HL-60 (cell line): ENCODE data around the gene EPS8L1.

ENCODE experiments used
- DNase-seq, 2 experiments: peaks; one replicate each; pipeline ENCODE4 v3.0.0-alpha.2; 2010 to 2020; ENCODE audit warnings: low read depth in 1 of 2, low spot score in 1 of 2
- H3K27ac ChIP-seq: fragments of 250-450 bp; sonication (Bioruptor Pico); replicated peaks from 2 replicates; pipeline ENCODE4 v1.5.1; 2020; ENCODE audit warnings: mild to moderate bottlenecking, moderate library complexity
- H3K27me3 ChIP-seq: fragments of 250-450 bp; sonication (Bioruptor Pico); 2 replicates; pipeline ENCODE4 v1.5.1; 2021; ENCODE audit warnings: mild to moderate bottlenecking, moderate library complexity; ENCODE audit not compliant: insufficient read depth, poor library complexity, severe bottlenecking
- H3K4me3 ChIP-seq: replicated peaks from 2 replicates; pipeline ENCODE4 v1.5.1; 2011; ENCODE audit warnings: mild to moderate bottlenecking, control low read depth, low read length; ENCODE audit not compliant: insufficient read depth
- GABPA ChIP-seq: IDR thresholded peaks from 2 replicates; pipeline ENCODE4 v1.6.1; 2012; ENCODE audit warnings: low read depth
- POLR2AphosphoS5 ChIP-seq: IDR thresholded peaks from 2 replicates; pipeline ENCODE4 v1.6.1; 2012; ENCODE audit warnings: low read depth
- SPI1 ChIP-seq: IDR thresholded peaks from 2 replicates; pipeline ENCODE4 v1.6.1; 2012; ENCODE audit warnings: low read depth, mild to moderate bottlenecking, borderline replicate concordance
- TF ChIP-seq, protein P1 (sequence below): IDR thresholded peaks from 2 replicates; pipeline ENCODE4 v1.6.1; 2012; ENCODE audit warnings: low read depth; ENCODE audit not compliant: insufficient replicate concordance
- TF ChIP-seq, protein P2 (sequence below): IDR thresholded peaks from one replicate; pipeline ENCODE4 v1.5.1; 2011; ENCODE audit warnings: low read length, control low read depth, inconsistent platforms; ENCODE audit not compliant: insufficient read depth

EPS8L1 gene

DNA sequence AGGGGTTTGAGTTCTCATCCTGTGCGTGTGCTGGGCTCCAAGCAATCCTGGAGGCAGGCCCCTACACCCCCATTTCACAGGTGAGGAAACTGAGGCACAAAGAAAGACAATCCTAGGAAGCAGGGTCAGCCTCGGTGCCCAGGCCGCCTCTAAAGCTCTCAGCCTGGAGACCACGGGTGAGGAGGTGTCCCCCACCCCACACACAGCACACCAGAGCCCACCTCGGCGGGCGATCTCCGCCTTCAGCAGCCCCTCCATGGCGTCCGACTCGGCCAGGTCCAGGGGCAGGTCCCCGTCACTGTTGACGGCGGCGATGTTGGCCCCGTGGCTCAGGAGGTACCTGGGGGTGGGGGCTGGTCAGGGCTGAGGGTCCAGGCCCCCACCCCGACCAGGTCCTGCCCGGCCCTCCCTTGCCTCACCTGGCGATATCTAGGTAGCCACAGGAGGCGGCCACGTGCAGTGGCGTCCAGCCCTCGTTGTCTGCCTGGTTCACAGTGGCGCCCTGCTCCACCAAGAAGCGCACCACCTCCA is 36.6 kb downstream of the EPS8L1 start:
- no peaks in the 10 kb centered on the region for H3K27me3 ChIP-seq
- H3K4me3 ChIP-seq = no peak overlapping the region
- H3K27ac ChIP-seq = no peak overlapping the region
- no peak for TF ChIP-seq SPI1
- no peak for TF ChIP-seq POLR2AphosphoS5
- TF ChIP-seq GABPA = no peak
- TF ChIP-seq, protein P1, sequence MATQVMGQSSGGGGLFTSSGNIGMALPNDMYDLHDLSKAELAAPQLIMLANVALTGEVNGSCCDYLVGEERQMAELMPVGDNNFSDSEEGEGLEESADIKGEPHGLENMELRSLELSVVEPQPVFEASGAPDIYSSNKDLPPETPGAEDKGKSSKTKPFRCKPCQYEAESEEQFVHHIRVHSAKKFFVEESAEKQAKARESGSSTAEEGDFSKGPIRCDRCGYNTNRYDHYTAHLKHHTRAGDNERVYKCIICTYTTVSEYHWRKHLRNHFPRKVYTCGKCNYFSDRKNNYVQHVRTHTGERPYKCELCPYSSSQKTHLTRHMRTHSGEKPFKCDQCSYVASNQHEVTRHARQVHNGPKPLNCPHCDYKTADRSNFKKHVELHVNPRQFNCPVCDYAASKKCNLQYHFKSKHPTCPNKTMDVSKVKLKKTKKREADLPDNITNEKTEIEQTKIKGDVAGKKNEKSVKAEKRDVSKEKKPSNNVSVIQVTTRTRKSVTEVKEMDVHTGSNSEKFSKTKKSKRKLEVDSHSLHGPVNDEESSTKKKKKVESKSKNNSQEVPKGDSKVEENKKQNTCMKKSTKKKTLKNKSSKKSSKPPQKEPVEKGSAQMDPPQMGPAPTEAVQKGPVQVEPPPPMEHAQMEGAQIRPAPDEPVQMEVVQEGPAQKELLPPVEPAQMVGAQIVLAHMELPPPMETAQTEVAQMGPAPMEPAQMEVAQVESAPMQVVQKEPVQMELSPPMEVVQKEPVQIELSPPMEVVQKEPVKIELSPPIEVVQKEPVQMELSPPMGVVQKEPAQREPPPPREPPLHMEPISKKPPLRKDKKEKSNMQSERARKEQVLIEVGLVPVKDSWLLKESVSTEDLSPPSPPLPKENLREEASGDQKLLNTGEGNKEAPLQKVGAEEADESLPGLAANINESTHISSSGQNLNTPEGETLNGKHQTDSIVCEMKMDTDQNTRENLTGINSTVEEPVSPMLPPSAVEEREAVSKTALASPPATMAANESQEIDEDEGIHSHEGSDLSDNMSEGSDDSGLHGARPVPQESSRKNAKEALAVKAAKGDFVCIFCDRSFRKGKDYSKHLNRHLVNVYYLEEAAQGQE = no peak
- TF ChIP-seq, protein P2, sequence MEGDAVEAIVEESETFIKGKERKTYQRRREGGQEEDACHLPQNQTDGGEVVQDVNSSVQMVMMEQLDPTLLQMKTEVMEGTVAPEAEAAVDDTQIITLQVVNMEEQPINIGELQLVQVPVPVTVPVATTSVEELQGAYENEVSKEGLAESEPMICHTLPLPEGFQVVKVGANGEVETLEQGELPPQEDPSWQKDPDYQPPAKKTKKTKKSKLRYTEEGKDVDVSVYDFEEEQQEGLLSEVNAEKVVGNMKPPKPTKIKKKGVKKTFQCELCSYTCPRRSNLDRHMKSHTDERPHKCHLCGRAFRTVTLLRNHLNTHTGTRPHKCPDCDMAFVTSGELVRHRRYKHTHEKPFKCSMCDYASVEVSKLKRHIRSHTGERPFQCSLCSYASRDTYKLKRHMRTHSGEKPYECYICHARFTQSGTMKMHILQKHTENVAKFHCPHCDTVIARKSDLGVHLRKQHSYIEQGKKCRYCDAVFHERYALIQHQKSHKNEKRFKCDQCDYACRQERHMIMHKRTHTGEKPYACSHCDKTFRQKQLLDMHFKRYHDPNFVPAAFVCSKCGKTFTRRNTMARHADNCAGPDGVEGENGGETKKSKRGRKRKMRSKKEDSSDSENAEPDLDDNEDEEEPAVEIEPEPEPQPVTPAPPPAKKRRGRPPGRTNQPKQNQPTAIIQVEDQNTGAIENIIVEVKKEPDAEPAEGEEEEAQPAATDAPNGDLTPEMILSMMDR = no peak
- no peak for DNase-seq

DNA sequence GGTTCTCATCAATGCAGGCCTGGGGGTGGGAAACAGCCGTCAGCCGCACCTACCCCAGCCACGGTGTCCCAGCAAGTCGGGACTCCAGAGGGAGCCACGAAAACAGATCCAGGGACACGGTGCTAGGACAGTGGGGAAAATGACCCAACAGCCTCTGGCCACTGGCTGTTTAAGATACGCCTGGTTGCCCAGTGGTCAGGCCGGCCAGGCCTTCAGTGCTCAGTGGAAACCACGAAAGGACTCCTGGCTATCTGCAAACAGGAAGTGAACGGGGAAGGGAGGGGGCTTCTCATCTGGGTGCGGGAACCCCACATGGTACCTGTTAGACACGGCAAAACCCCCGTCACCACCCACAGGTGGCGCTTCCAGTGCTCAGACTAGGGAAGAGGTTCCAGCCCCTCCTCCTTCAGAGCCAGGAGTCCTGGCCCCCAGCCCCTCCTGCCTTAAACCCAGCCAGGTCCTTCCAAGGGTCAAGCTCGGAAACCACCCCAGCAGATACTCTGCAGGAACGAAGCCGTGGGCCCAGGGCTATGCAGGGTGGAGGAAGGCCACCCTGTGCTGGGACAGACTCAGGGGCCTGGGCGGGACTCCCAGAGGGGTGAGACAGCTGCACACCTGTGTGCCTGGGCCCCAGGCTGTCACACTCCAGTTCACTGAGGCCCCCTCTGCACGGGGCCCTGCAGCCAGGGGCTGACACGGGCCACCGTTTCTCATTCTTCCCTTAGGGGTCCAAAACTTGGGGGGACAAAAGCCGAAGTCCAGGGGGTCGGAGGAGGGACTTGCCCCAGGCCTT is 37.3 kb downstream of the EPS8L1 start:
- H3K27ac ChIP-seq = no peak overlapping the region
- TF ChIP-seq GABPA = no peak
- TF ChIP-seq SPI1 = no peak
- TF ChIP-seq, protein P2 = no peak
- no peak for TF ChIP-seq POLR2AphosphoS5
- TF ChIP-seq, protein P1 = no peak
- H3K4me3 ChIP-seq = no peak overlapping the region
- DNase-seq = no peak
- no peaks in the 10 kb centered on the region for H3K27me3 ChIP-seq

DNA sequence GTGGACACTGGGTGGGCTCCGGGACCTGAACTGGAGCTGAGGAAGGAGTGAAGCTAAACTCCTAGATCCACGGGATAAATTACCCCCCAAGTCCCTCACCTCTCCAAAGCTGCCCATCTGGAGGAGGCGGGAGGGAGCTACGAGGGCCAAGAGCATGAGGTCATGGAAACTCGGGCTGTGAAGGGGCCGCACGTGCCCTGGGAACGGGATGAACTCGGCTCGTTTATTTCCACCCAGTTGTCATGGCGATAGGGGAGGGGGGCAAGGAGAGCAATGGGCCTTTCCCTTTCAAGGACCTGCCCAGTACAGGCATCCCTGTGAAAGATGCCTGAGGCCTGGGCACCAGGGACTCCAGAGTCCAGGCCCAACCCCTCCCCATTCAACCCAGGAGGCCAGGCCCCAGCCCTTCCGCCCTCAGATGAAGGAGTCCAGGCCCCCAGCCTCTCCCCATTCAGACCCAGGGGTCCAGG is 37.9 kb downstream of the EPS8L1 start:
- TF ChIP-seq GABPA (no peak), SPI1 (no peak), POLR2AphosphoS5 (no peak)
- TF ChIP-seq, protein P1 = no peak
- TF ChIP-seq, protein P2 = no peak
- Histone ChIP-seq H3K27ac (no peak overlapping the region), H3K27me3 (no peaks in the 10 kb centered on the region), H3K4me3 (no peak overlapping the region)
- peak in 1 of 2 experiments; percentile 42 for DNase-seq
